GM23338 (cell line): Measurements from ENCODE around the gene PSMD5. TPM values are rescaled to one million over a fixed set of nuclear protein-coding genes. Genes with fewer than 3 reads are reported as not detected.
A peak's percentile ranks its signal among the peaks of the same experiment; 100 is the strongest.

Experiments
- ATAC-seq: fragments of 200-7000 bp; cut with Tn5 transposase; 3 replicates; pipeline ENCODE4 v1.9.1; 2020
- DNase-seq: peaks from one replicate; pipeline ENCODE4 v3.0.0-alpha.2; 2015; ENCODE audit warnings: low spot score
- H2AFZ ChIP-seq: fragments of 200-600 bp; sonication (generic); 2 replicates; pipeline ENCODE4 v1.8.0; 2016; ENCODE audit warnings: antibody characterized with exemption, mild to moderate bottlenecking, moderate library complexity
- H3F3A ChIP-seq: fragments of 200-600 bp; sonication (generic); replicated peaks from 2 replicates; pipeline ENCODE4 v1.8.0; 2017; ENCODE audit warnings: antibody characterized with exemption, mixed run types, low read depth
- H3K27ac ChIP-seq: fragments of 200-600 bp; sonication (generic); 2 replicates; pipeline ENCODE4 v1.6.1; 2016; ENCODE audit warnings: low read depth
- H3K27me3 ChIP-seq: fragments of 200-600 bp; sonication (generic); 2 replicates; pipeline ENCODE4 v1.8.0; 2016; ENCODE audit warnings: mild to moderate bottlenecking, mixed run types, moderate library complexity; ENCODE audit not compliant: insufficient read depth
- H3K36me3 ChIP-seq: fragments of 200-600 bp; sonication (generic); 2 replicates; pipeline ENCODE4 v1.8.0; 2016; ENCODE audit warnings: mild to moderate bottlenecking; ENCODE audit not compliant: insufficient read depth
- H3K4me1 ChIP-seq: fragments of 200-600 bp; sonication (generic); 2 replicates; pipeline ENCODE4 v1.8.0; 2016; ENCODE audit warnings: mild to moderate bottlenecking, moderate library complexity; ENCODE audit not compliant: insufficient read depth
- H3K4me2 ChIP-seq: fragments of 200-600 bp; sonication (generic); 2 replicates; pipeline ENCODE4 v1.7.1; 2017; ENCODE audit warnings: mixed run types
- H3K4me3 ChIP-seq: fragments of 200-600 bp; sonication (generic); 2 replicates; pipeline ENCODE4 v1.6.1; 2016; ENCODE audit warnings: mixed run types
- H3K79me2 ChIP-seq: fragments of 200-600 bp; sonication (generic); replicated peaks from 2 replicates; pipeline ENCODE4 v1.8.0; 2017; ENCODE audit warnings: mild to moderate bottlenecking; ENCODE audit not compliant: insufficient read depth
- H3K9me2 ChIP-seq: fragments of 200-600 bp; sonication (generic); 2 replicates; pipeline ENCODE4 v1.8.0; 2017; ENCODE audit not compliant: insufficient read depth
- H4K20me1 ChIP-seq: fragments of 200-600 bp; sonication (generic); replicated peaks from 2 replicates; pipeline ENCODE4 v1.8.0; 2017; ENCODE audit warnings: mild to moderate bottlenecking; ENCODE audit not compliant: insufficient read depth
- H3K27ac Mint-ChIP-seq: 2 replicates; pipeline ENCODE4 v1.8.0; 2020; ENCODE audit warnings: inconsistent platforms, mild to moderate bottlenecking, moderate library complexity, mixed read lengths
- H3K27me3 Mint-ChIP-seq: 3 replicates; pipeline ENCODE4 v1.8.0; 2022; ENCODE audit warnings: low read depth, mild to moderate bottlenecking, moderate library complexity, mixed read lengths, inconsistent platforms; ENCODE audit not compliant: insufficient read depth, poor library complexity
- H3K36me3 Mint-ChIP-seq: 3 replicates; pipeline ENCODE4 v1.8.0; 2021; ENCODE audit warnings: low read depth, mild to moderate bottlenecking, inconsistent platforms, moderate library complexity, mixed read lengths
- H3K4me1 Mint-ChIP-seq: 3 replicates; pipeline ENCODE4 v1.8.0; 2020; ENCODE audit warnings: mild to moderate bottlenecking, inconsistent platforms, mixed read lengths
- H3K4me3 Mint-ChIP-seq: 3 replicates; pipeline ENCODE4 v1.8.0; 2021; ENCODE audit warnings: moderate library complexity, mild to moderate bottlenecking, inconsistent platforms, mixed read lengths
- H3K9me3 Mint-ChIP-seq: 3 replicates; pipeline ENCODE4 v1.8.0; 2020; ENCODE audit warnings: moderate library complexity, mild to moderate bottlenecking, inconsistent platforms, mixed read lengths
- JUNB ChIP-seq: IDR thresholded peaks from one replicate; pipeline ENCODE4 v1.6.1; 2016; ENCODE audit warnings: antibody characterized with exemption; ENCODE audit not compliant: unreplicated experiment
- NANOG ChIP-seq: IDR thresholded peaks from 2 replicates; pipeline ENCODE4 v1.6.1; 2016; ENCODE audit warnings: antibody characterized with exemption, borderline replicate concordance
- POLR2AphosphoS5 ChIP-seq: IDR thresholded peaks from 2 replicates; pipeline ENCODE4 v1.6.1; 2016; ENCODE audit warnings: antibody characterized with exemption, low read depth
- ZNF114 ChIP-seq: fragments of 250-450 bp; sonication (Bioruptor Pico); IDR thresholded peaks from 2 replicates; pipeline ENCODE4 v1.5.0; 2020; ENCODE audit warnings: mild to moderate bottlenecking, moderate library complexity
- ZNF331 ChIP-seq: fragments of 250-450 bp; sonication (Bioruptor Pico); IDR thresholded peaks from 2 replicates; pipeline ENCODE4 v1.5.0; 2020; ENCODE audit warnings: low read depth, mild to moderate bottlenecking, moderate library complexity
- polyA plus RNA-seq: library from polyadenylated mRNA; unstranded; fragments of >200 nt; fragmentation: Nextera tagmentation; extraction: Ambion mirVana; gene quantifications from 2 replicates; pipeline ENCODE4 v1.2.1, GENCODE V29; 2016
- total RNA-seq: library from RNA; depleted of rRNA; stranded (reverse); fragments of >200 nt; shearing (Covaris generic); gene quantifications from 2 replicates; pipeline ENCODE4 v1.2.3, GENCODE V29; 2014
- TF ChIP-seq, protein P1 (sequence below): IDR thresholded peaks from 2 replicates; pipeline ENCODE4 v1.6.1; 2016; ENCODE audit warnings: antibody characterized with exemption
- TF ChIP-seq, protein P2 (sequence below): IDR thresholded peaks from one replicate; pipeline ENCODE4 v1.6.1; 2018; ENCODE audit warnings: antibody characterized with exemption; ENCODE audit not compliant: unreplicated experiment
- TF ChIP-seq, protein P3 (sequence below): fragments of 250-450 bp; sonication (Bioruptor Pico); IDR thresholded peaks from 2 replicates; pipeline ENCODE4 v1.5.0; 2020; ENCODE audit warnings: mild to moderate bottlenecking, moderate library complexity

The PSMD5 gene
- total and polyA plus RNA-seq, 2 experiments from 2014 or later, result 23.9 to 40.5 TPM

DNA sequence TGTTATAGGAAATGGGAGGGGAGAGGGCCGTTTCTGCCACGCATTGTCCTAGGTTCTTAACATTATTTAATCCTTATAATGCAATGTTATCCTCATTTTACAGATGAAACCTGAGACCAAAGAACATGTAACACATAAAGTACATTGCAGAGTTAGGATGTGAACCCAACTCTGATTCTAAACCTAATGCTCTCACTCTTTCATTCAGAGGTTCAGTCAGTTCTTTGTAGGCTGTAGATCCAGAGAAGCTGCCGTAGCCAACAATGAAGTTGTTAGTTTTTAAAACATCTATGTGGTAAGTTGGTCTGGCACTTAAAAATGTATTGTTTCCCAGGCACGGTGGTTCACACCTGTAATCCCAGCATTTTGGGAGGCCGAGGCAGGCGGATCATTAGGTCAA is 10.5 kb upstream of the PSMD5 start:
- Histone ChIP-seq H3K27me3 (no peaks in the 10 kb centered on the region), H3K9me2 (no peaks in the 10 kb centered on the region), H3K4me3 (no peak overlapping the region), H4K20me1 (no peaks in the 10 kb centered on the region), H3K27ac (peak overlapping the region; percentile 62; the same call in 1 of the 2 replicates), H3F3A (no peaks in the 10 kb centered on the region), H3K79me2 (no peaks in the 10 kb centered on the region), H2AFZ (no peak overlapping the region), H3K4me2 (peak overlapping the region; percentile 10; the same call in 1 of the 2 replicates), H3K4me1 (peaks cover 16% of the 10 kb centered on the region), H3K36me3 (no peaks in the 10 kb centered on the region)
- no peak overlapping the region for H3K27ac Mint-ChIP-seq
- H3K4me1 Mint-ChIP-seq, result peaks cover 23% of the 10 kb centered on the region
- ATAC-seq, result no peak
- no peaks in the 10 kb centered on the region for H3K9me3 Mint-ChIP-seq
- peaks cover 8% of the 10 kb centered on the region for H3K27me3 Mint-ChIP-seq
- TF ChIP-seq, protein P1, sequence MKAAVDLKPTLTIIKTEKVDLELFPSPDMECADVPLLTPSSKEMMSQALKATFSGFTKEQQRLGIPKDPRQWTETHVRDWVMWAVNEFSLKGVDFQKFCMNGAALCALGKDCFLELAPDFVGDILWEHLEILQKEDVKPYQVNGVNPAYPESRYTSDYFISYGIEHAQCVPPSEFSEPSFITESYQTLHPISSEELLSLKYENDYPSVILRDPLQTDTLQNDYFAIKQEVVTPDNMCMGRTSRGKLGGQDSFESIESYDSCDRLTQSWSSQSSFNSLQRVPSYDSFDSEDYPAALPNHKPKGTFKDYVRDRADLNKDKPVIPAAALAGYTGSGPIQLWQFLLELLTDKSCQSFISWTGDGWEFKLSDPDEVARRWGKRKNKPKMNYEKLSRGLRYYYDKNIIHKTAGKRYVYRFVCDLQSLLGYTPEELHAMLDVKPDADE, result no peak
- TF ChIP-seq JUNB, result no peak
- H3K36me3 Mint-ChIP-seq, result peaks cover 8% of the 10 kb centered on the region
- DNase-seq, result no peak
- H3K4me3 Mint-ChIP-seq, result no peak overlapping the region

DNA sequence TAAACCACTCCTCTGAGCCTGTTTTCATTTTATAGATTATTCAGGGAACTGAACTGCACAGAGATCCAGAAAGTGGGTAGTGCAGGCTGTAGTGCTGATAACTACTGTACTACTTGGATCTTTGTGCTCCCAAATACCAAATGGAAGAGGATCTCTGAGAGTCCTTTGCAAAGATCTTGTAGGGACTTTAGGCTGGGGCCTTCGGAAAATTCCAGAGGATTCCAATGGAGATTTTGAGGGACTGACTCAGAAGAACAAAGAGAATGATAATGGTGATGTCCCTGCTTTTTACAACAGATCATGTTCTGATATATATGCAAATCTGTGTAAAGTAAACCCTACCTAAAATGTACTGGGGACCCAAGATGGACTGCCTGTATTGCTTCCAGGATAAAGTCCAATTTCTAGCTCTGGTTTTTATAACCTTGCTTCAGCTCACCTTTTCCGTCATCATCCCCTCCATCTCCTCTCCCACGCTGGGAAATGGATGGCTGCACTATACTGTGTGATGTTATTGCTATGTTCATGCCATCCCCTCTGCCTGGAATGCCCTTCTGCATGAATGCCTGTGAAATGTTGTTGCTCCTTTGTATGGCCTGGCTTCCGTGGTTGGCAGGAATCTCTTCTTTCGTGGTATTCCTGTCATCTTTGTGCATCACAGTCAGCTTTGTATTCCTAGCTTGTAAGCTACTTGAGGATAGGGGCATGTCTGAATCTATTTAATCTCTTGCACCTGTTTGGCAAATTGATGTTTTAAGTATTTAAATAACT is 9.7 kb upstream of the PSMD5 start:
- Histone ChIP-seq H3K4me1 (peaks cover 16% of the 10 kb centered on the region), H3K27me3 (no peaks in the 10 kb centered on the region), H4K20me1 (no peaks in the 10 kb centered on the region), H3F3A (no peaks in the 10 kb centered on the region), H3K4me3 (0 out of 2 replicates have a peak overlapping the region, but pooled peaks have one; percentile 2), H3K36me3 (no peaks in the 10 kb centered on the region), H3K79me2 (no peaks in the 10 kb centered on the region), H3K4me2 (peak overlapping the region; percentile 10), H3K9me2 (no peaks in the 10 kb centered on the region), H3K27ac (peak overlapping the region; percentile 88), H2AFZ (no peak overlapping the region)
- Mint-ChIP-seq H3K36me3 (peaks cover 8% of the 10 kb centered on the region), H3K27me3 (peaks cover 7% of the 10 kb centered on the region), H3K9me3 (no peaks in the 10 kb centered on the region), H3K27ac (peak overlapping the region; percentile 97), H3K4me1 (peaks cover 23% of the 10 kb centered on the region), H3K4me3 (peak overlapping the region; percentile 40; the same call in 2 of the 3 replicates)
- peak; percentile 61 for ATAC-seq
- peak; percentile 75 for DNase-seq
- TF ChIP-seq, protein P1, result no peak
- TF ChIP-seq ZNF331, result no peak
- TF ChIP-seq ZNF114 (CRISPR knock-in tag), result no peak
- TF ChIP-seq, protein P2, sequence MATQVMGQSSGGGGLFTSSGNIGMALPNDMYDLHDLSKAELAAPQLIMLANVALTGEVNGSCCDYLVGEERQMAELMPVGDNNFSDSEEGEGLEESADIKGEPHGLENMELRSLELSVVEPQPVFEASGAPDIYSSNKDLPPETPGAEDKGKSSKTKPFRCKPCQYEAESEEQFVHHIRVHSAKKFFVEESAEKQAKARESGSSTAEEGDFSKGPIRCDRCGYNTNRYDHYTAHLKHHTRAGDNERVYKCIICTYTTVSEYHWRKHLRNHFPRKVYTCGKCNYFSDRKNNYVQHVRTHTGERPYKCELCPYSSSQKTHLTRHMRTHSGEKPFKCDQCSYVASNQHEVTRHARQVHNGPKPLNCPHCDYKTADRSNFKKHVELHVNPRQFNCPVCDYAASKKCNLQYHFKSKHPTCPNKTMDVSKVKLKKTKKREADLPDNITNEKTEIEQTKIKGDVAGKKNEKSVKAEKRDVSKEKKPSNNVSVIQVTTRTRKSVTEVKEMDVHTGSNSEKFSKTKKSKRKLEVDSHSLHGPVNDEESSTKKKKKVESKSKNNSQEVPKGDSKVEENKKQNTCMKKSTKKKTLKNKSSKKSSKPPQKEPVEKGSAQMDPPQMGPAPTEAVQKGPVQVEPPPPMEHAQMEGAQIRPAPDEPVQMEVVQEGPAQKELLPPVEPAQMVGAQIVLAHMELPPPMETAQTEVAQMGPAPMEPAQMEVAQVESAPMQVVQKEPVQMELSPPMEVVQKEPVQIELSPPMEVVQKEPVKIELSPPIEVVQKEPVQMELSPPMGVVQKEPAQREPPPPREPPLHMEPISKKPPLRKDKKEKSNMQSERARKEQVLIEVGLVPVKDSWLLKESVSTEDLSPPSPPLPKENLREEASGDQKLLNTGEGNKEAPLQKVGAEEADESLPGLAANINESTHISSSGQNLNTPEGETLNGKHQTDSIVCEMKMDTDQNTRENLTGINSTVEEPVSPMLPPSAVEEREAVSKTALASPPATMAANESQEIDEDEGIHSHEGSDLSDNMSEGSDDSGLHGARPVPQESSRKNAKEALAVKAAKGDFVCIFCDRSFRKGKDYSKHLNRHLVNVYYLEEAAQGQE, result no peak
- TF ChIP-seq JUNB, result no peak
- TF ChIP-seq POLR2AphosphoS5, result no peak; the same call in 1 of the 2 replicates
- TF ChIP-seq, protein P3, sequence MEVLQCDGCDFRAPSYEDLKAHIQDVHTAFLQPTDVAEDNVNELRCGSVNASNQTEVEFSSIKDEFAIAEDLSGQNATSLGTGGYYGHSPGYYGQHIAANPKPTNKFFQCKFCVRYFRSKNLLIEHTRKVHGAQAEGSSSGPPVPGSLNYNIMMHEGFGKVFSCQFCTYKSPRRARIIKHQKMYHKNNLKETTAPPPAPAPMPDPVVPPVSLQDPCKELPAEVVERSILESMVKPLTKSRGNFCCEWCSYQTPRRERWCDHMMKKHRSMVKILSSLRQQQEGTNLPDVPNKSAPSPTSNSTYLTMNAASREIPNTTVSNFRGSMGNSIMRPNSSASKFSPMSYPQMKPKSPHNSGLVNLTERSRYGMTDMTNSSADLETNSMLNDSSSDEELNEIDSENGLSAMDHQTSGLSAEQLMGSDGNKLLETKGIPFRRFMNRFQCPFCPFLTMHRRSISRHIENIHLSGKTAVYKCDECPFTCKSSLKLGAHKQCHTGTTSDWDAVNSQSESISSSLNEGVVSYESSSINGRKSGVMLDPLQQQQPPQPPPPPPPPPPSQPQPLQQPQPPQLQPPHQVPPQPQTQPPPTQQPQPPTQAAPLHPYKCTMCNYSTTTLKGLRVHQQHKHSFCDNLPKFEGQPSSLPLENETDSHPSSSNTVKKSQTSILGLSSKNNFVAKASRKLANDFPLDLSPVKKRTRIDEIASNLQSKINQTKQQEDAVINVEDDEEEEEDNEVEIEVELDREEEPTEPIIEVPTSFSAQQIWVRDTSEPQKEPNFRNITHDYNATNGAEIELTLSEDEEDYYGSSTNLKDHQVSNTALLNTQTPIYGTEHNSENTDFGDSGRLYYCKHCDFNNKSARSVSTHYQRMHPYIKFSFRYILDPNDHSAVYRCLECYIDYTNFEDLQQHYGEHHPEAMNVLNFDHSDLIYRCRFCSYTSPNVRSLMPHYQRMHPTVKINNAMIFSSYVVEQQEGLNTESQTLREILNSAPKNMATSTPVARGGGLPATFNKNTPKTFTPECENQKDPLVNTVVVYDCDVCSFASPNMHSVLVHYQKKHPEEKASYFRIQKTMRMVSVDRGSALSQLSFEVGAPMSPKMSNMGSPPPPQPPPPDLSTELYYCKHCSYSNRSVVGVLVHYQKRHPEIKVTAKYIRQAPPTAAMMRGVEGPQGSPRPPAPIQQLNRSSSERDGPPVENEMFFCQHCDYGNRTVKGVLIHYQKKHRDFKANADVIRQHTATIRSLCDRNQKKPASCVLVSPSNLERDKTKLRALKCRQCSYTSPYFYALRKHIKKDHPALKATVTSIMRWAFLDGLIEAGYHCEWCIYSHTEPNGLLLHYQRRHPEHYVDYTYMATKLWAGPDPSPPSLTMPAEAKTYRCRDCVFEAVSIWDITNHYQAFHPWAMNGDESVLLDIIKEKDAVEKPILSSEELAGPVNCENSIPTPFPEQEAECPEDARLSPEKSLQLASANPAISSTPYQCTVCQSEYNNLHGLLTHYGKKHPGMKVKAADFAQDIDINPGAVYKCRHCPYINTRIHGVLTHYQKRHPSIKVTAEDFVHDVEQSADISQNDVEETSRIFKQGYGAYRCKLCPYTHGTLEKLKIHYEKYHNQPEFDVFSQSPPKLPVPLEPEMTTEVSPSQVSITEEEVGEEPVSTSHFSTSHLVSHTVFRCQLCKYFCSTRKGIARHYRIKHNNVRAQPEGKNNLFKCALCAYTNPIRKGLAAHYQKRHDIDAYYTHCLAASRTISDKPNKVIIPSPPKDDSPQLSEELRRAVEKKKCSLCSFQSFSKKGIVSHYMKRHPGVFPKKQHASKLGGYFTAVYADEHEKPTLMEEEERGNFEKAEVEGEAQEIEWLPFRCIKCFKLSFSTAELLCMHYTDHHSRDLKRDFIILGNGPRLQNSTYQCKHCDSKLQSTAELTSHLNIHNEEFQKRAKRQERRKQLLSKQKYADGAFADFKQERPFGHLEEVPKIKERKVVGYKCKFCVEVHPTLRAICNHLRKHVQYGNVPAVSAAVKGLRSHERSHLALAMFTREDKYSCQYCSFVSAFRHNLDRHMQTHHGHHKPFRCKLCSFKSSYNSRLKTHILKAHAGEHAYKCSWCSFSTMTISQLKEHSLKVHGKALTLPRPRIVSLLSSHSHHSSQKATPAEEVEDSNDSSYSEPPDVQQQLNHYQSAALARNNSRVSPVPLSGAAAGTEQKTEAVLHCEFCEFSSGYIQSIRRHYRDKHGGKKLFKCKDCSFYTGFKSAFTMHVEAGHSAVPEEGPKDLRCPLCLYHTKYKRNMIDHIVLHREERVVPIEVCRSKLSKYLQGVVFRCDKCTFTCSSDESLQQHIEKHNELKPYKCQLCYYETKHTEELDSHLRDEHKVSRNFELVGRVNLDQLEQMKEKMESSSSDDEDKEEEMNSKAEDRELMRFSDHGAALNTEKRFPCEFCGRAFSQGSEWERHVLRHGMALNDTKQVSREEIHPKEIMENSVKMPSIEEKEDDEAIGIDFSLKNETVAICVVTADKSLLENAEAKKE (CRISPR knock-in tag), result no peak
- no peak for TF ChIP-seq NANOG
